DOHH2 (cell line): ENCODE data around the gene ARMC8.

Experiments used
- H3F3A ChIP-seq: fragments of 200-600 bp; sonication (generic), shearing (Covaris generic); 2 replicates; pipeline ENCODE4 v1.6.0; 2016; ENCODE audit warnings: antibody characterized with exemption, mild to moderate bottlenecking; ENCODE audit not compliant: control insufficient read depth, insufficient read depth
- H3K27ac ChIP-seq: fragments of 200-600 bp; sonication (generic); 2 replicates; pipeline ENCODE4 v1.5.1; 2014; ENCODE audit warnings: low read depth, mild to moderate bottlenecking, low read length, moderate library complexity
- H3K27me3 ChIP-seq: fragments of 200-600 bp; sonication (generic); 2 replicates; pipeline ENCODE4 v1.6.1; 2014; ENCODE audit warnings: mild to moderate bottlenecking, low read length, mixed read lengths; ENCODE audit not compliant: control insufficient read depth
- H3K36me3 ChIP-seq: fragments of 200-600 bp; sonication (generic); 2 replicates; pipeline ENCODE4 v1.6.1; 2014; ENCODE audit warnings: mild to moderate bottlenecking, low read length, moderate library complexity, mixed read lengths; ENCODE audit not compliant: control insufficient read depth
- H3K4me1 ChIP-seq: fragments of 200-600 bp; sonication (generic); 2 replicates; pipeline ENCODE4 v1.6.1; 2014; ENCODE audit warnings: mild to moderate bottlenecking, low read length, mixed read lengths; ENCODE audit not compliant: control insufficient read depth
- H3K4me2 ChIP-seq: fragments of 200-600 bp; sonication (generic); 2 replicates; pipeline ENCODE4 v1.6.0; 2014; ENCODE audit warnings: mild to moderate bottlenecking, low read length, moderate library complexity
- H3K4me3 ChIP-seq: fragments of 200-600 bp; sonication (generic); 2 replicates; pipeline ENCODE4 v1.5.1; 2014; ENCODE audit warnings: mild to moderate bottlenecking, low read length, mixed read lengths
- H3K79me2 ChIP-seq: fragments of 200-600 bp; sonication (generic); 2 replicates; pipeline ENCODE4 v1.6.1; 2014; ENCODE audit warnings: mild to moderate bottlenecking, low read length, mixed read lengths; ENCODE audit not compliant: control insufficient read depth
- H3K9me2 ChIP-seq: fragments of 200-600 bp; sonication (generic); replicated peaks from 2 replicates; pipeline ENCODE4 v1.6.1; 2014; ENCODE audit warnings: mild to moderate bottlenecking, low read length, mixed read lengths; ENCODE audit not compliant: control insufficient read depth
- H3K9me3 ChIP-seq: fragments of 200-600 bp; sonication (generic); 2 replicates; pipeline ENCODE4 v1.6.1; 2014; ENCODE audit warnings: antibody characterized with exemption, low read length, mixed read lengths; ENCODE audit not compliant: control insufficient read depth, insufficient read depth
- H4K20me1 ChIP-seq: fragments of 200-600 bp; sonication (generic); 2 replicates; pipeline ENCODE4 v1.6.0; 2014; ENCODE audit warnings: low read depth, mild to moderate bottlenecking, antibody characterized with exemption, low read length, moderate library complexity; ENCODE audit not compliant: control insufficient read depth, insufficient read depth
- CTCF ChIP-seq: fragments of 200-600 bp; sonication (generic); IDR thresholded peaks from one replicate; pipeline ENCODE4 v1.5.1; 2014; ENCODE audit warnings: antibody characterized with exemption, mild to moderate bottlenecking, low read depth, low read length; ENCODE audit not compliant: poor library complexity, severe bottlenecking
- EZH2phosphoT487 ChIP-seq: fragments of 200-600 bp; sonication (generic); IDR thresholded peaks from 2 replicates; pipeline ENCODE4 v1.6.1; 2017; ENCODE audit warnings: borderline replicate concordance, mild to moderate bottlenecking, antibody characterized with exemption, low read length, moderate library complexity, mixed read lengths

Gene ARMC8

GRCh38 chr3:138238711-138239110 is 51.6 kb downstream of the ARMC8 start:
- H3K4me3 ChIP-seq: no peak overlapping the region
- H3K27me3 ChIP-seq: no peaks in the 10 kb centered on the region
- no peaks in the 10 kb centered on the region for H4K20me1 ChIP-seq
- TF ChIP-seq EZH2phosphoT487 (no peak), CTCF (no peak)
- peaks cover 2% of the 10 kb centered on the region; the same call in 1 of the 2 replicates for H3F3A ChIP-seq
- no peaks in the 10 kb centered on the region for H3K9me2 ChIP-seq
- no peaks in the 10 kb centered on the region for H3K79me2 ChIP-seq
- H3K9me3 ChIP-seq: no peaks in the 10 kb centered on the region
- peaks cover 12% of the 10 kb centered on the region for H3K4me1 ChIP-seq
- H3K4me2 ChIP-seq: no peak overlapping the region
- peaks cover 72% of the 10 kb centered on the region for H3K36me3 ChIP-seq
- H3K27ac ChIP-seq: no peak overlapping the region

GRCh38 chr3:138241061-138241460 is 54.0 kb downstream of the ARMC8 start:
- Histone ChIP-seq H3K9me3 (no peaks in the 10 kb centered on the region), H3K27ac (no peak overlapping the region), H3K9me2 (no peaks in the 10 kb centered on the region), H4K20me1 (no peaks in the 10 kb centered on the region), H3F3A (peaks cover 2% of the 10 kb centered on the region; the same call in 1 of the 2 replicates), H3K27me3 (no peaks in the 10 kb centered on the region), H3K79me2 (no peaks in the 10 kb centered on the region), H3K4me1 (peaks cover 11% of the 10 kb centered on the region), H3K36me3 (peaks cover 76% of the 10 kb centered on the region), H3K4me3 (no peak overlapping the region), H3K4me2 (no peak overlapping the region)
- TF ChIP-seq CTCF (no peak), EZH2phosphoT487 (no peak)

GRCh38 chr3:138241676-138242075 is 54.6 kb downstream of the ARMC8 start:
- H3K4me1 ChIP-seq: peaks cover 5% of the 10 kb centered on the region
- no peaks in the 10 kb centered on the region for H3K27me3 ChIP-seq
- H3K4me2 ChIP-seq: no peak overlapping the region
- no peaks in the 10 kb centered on the region for H3K9me2 ChIP-seq
- no peaks in the 10 kb centered on the region for H3F3A ChIP-seq
- no peak overlapping the region for H3K4me3 ChIP-seq
- H4K20me1 ChIP-seq: no peaks in the 10 kb centered on the region
- no peaks in the 10 kb centered on the region for H3K9me3 ChIP-seq
- H3K79me2 ChIP-seq: no peaks in the 10 kb centered on the region
- no peak for TF ChIP-seq CTCF
- TF ChIP-seq EZH2phosphoT487: no peak
- no peak overlapping the region for H3K27ac ChIP-seq
- peaks cover 75% of the 10 kb centered on the region for H3K36me3 ChIP-seq

GRCh38 chr3:138242466-138242865 is 55.4 kb downstream of the ARMC8 start:
- Histone ChIP-seq H3K9me2 (no peaks in the 10 kb centered on the region), H3K4me2 (no peak overlapping the region), H3K9me3 (no peaks in the 10 kb centered on the region), H3K27ac (no peak overlapping the region), H3K27me3 (no peaks in the 10 kb centered on the region), H3K79me2 (no peaks in the 10 kb centered on the region), H3K4me3 (no peak overlapping the region), H3K36me3 (peaks cover 67% of the 10 kb centered on the region), H3F3A (no peaks in the 10 kb centered on the region), H3K4me1 (no peaks in the 10 kb centered on the region), H4K20me1 (no peaks in the 10 kb centered on the region)
- TF ChIP-seq EZH2phosphoT487 (no peak), CTCF (no peak)
